HepG2 (cell line): Measurements from ENCODE around the gene TCF19. TPM values are rescaled to one million over a fixed set of nuclear protein-coding genes. Genes with fewer than 3 reads are reported as not detected.

Experiments used
- MYC ChIP-seq: sonication (generic); formaldehyde crosslinking; IDR thresholded peaks from 2 replicates; pipeline ENCODE4 v1.9.0; 2021; ENCODE audit warnings: missing genetic modification reagents, borderline replicate concordance
- MYNN ChIP-seq: sonication (generic); formaldehyde crosslinking; IDR thresholded peaks from 2 replicates; pipeline ENCODE4 v1.4.0; 2020; ENCODE audit warnings: mild to moderate bottlenecking, low read depth, missing genetic modification reagents
- NFE2L1 ChIP-seq: sonication (generic); formaldehyde crosslinking; IDR thresholded peaks from 2 replicates; pipeline ENCODE4 v1.4.0; 2020; ENCODE audit warnings: missing genetic modification reagents, mild to moderate bottlenecking, borderline replicate concordance
- PCBP1 ChIP-seq: fragments of 200-400 bp; formaldehyde crosslinking; IDR thresholded peaks from 2 replicates; pipeline ENCODE4 v1.6.1; 2017; ENCODE audit warnings: mild to moderate bottlenecking, low read depth, low read length, borderline replicate concordance
- POGZ ChIP-seq: sonication (generic); formaldehyde crosslinking; IDR thresholded peaks from 2 replicates; pipeline ENCODE4 v1.4.0; 2020; ENCODE audit warnings: mild to moderate bottlenecking, missing genetic modification reagents
- POLR2AphosphoS2 ChIP-seq: IDR thresholded peaks from 2 replicates; pipeline ENCODE4 v1.6.1; 2011; ENCODE audit warnings: low read depth, low read length, improper control_type of control experiment
- RFX1 ChIP-seq: fragments of 450-650 bp; IDR thresholded peaks from 2 replicates; pipeline ENCODE4 v1.6.1; 2017
- SCMH1 ChIP-seq: sonication (generic); formaldehyde crosslinking; IDR thresholded peaks from 2 replicates; pipeline ENCODE4 v1.9.0; 2021; ENCODE audit warnings: missing genetic modification reagents, mild to moderate bottlenecking, borderline replicate concordance
- TBP ChIP-seq: sonication (generic); formaldehyde crosslinking; IDR thresholded peaks from 2 replicates; pipeline ENCODE4 v1.5.0; 2020; ENCODE audit warnings: missing genetic modification reagents
- ZFX ChIP-seq: sonication (generic); formaldehyde crosslinking; IDR thresholded peaks from 2 replicates; pipeline ENCODE4 v1.4.0; 2020; ENCODE audit warnings: mild to moderate bottlenecking, low read depth, missing genetic modification reagents, moderate library complexity
- ZNF430 ChIP-seq: sonication (generic); formaldehyde crosslinking; IDR thresholded peaks from 2 replicates; pipeline ENCODE4 v1.9.0; 2021; ENCODE audit warnings: mild to moderate bottlenecking, missing genetic modification reagents
- ZNF569 ChIP-seq: sonication (generic); formaldehyde crosslinking; IDR thresholded peaks from 2 replicates; pipeline ENCODE4 v1.5.0; 2020; ENCODE audit warnings: mild to moderate bottlenecking, missing genetic modification reagents, moderate library complexity, borderline replicate concordance
- ZNF766 ChIP-seq: sonication (generic); formaldehyde crosslinking; IDR thresholded peaks from 2 replicates; pipeline ENCODE4 v1.5.0; 2020; ENCODE audit warnings: missing genetic modification reagents, borderline replicate concordance
- polyA plus RNA-seq, 8 experiments: library from polyadenylated mRNA; depleted of rRNA in 3 of 8; stranded (reverse) in 7 of 8; unstranded in 1 of 8; fragments of >200 nt; fragmentation: Illumina TruSeq in 4 of 8; extraction: Trizol in 4 of 8; gene quantifications; 2 replicates each; pipeline versions ENCODE4 v1.2.1 to v1.2.3, GENCODE V29; 2011 to 2016; ENCODE audit warnings: low read depth in 4 of 8, missing spikeins in 1 of 8, mixed read lengths in 1 of 8; ENCODE audit not compliant: insufficient read depth in 1 of 8
- total RNA-seq, 5 experiments: library from RNA; depleted of rRNA; stranded (reverse); fragments of >200 nt; fragmentation: Illumina TruSeq; extraction: Trizol; gene quantifications; 2 replicates each; pipeline ENCODE4 v1.2.3, GENCODE V29; 2016; ENCODE audit warnings: low read depth in 1 of 5
- TF ChIP-seq, protein P1 (sequence below): sonication (generic); formaldehyde crosslinking; IDR thresholded peaks from 2 replicates; pipeline ENCODE4 v1.8.0; 2022; ENCODE audit warnings: missing genetic modification reagents, mild to moderate bottlenecking, moderate library complexity, borderline replicate concordance
- TF ChIP-seq, protein P2 (sequence below): sonication (generic); formaldehyde crosslinking; IDR thresholded peaks from 2 replicates; pipeline ENCODE4 v1.5.1; 2020; ENCODE audit warnings: missing genetic modification reagents, mild to moderate bottlenecking, borderline replicate concordance
- TF ChIP-seq, protein P3 (sequence below): IDR thresholded peaks from 2 replicates; pipeline ENCODE4 v1.6.1; 2016; ENCODE audit warnings: low read depth, borderline replicate concordance
- TF ChIP-seq, protein P4 (sequence below): sonication (generic); formaldehyde crosslinking; IDR thresholded peaks from 2 replicates; pipeline ENCODE4 v1.5.0; 2020; ENCODE audit warnings: mild to moderate bottlenecking, missing genetic modification reagents
- TF ChIP-seq, protein P5 (sequence below): sonication (generic); formaldehyde crosslinking; IDR thresholded peaks from 2 replicates; pipeline ENCODE4 v1.4.0; 2020; ENCODE audit warnings: missing genetic modification reagents

The TCF19 gene
- total and polyA plus RNA-seq, 2 of the 13 experiments (the other 11 are each of a cell fraction or from before 2014, with no cell fraction given) = 4.9 to 22.2 TPM

DNA sequence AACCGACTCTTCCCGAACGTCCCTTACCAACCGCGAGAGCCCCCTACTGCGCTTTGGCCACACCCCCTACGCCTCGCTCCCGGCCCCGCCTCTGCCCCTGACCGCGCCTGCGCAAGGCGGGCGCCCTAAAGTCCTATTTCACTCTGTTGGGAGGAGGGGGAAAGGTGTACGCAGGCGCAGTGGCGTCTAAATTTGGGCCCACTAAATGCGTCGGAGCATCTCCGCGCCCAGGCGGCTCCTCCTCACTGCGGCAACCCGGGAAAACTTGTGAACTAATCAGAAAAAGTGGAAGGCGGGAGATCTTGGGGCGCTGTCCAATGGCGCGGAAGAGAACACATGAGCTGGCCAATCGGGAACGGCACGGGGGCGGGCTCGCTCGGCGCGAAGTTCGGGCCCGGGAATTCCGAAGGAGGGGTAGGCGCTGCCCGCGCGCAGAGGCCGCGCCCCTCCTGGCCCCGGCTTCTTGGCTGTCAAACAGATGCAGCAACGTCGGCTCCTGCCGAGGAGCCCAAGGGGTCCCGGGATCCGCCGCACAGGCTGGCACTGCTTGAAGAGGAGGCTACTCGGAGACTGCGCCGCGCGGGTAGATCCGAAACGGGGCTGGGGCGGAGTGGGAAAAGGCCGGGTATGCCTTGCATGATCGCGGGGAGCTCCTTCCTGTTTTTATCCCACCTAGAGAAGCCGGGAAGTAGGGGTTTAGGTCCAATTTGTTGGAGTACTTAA lies at the start of gene TCF19 (continued):
- TF ChIP-seq, protein P1, sequence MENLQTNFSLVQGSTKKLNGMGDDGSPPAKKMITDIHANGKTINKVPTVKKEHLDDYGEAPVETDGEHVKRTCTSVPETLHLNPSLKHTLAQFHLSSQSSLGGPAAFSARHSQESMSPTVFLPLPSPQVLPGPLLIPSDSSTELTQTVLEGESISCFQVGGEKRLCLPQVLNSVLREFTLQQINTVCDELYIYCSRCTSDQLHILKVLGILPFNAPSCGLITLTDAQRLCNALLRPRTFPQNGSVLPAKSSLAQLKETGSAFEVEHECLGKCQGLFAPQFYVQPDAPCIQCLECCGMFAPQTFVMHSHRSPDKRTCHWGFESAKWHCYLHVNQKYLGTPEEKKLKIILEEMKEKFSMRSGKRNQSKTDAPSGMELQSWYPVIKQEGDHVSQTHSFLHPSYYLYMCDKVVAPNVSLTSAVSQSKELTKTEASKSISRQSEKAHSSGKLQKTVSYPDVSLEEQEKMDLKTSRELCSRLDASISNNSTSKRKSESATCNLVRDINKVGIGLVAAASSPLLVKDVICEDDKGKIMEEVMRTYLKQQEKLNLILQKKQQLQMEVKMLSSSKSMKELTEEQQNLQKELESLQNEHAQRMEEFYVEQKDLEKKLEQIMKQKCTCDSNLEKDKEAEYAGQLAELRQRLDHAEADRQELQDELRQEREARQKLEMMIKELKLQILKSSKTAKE (CRISPR knock-in tag) = peak; percentile 54; the same call in 1 of the 2 replicates
- no peak for TF ChIP-seq SCMH1 (CRISPR knock-in tag)
- TF ChIP-seq, protein P2, sequence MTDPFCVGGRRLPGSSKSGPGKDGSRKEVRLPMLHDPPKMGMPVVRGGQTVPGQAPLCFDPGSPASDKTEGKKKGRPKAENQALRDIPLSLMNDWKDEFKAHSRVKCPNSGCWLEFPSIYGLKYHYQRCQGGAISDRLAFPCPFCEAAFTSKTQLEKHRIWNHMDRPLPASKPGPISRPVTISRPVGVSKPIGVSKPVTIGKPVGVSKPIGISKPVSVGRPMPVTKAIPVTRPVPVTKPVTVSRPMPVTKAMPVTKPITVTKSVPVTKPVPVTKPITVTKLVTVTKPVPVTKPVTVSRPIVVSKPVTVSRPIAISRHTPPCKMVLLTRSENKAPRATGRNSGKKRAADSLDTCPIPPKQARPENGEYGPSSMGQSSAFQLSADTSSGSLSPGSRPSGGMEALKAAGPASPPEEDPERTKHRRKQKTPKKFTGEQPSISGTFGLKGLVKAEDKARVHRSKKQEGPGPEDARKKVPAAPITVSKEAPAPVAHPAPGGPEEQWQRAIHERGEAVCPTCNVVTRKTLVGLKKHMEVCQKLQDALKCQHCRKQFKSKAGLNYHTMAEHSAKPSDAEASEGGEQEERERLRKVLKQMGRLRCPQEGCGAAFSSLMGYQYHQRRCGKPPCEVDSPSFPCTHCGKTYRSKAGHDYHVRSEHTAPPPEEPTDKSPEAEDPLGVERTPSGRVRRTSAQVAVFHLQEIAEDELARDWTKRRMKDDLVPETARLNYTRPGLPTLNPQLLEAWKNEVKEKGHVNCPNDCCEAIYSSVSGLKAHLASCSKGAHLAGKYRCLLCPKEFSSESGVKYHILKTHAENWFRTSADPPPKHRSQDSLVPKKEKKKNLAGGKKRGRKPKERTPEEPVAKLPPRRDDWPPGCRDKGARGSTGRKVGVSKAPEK (CRISPR knock-in tag) = no peak
- TF ChIP-seq NFE2L1 (CRISPR knock-in tag) = no peak; the same call in 1 of the 2 replicates
- TF ChIP-seq MYNN (CRISPR knock-in tag) = no peak
- no peak for TF ChIP-seq RFX1
- peak; percentile 78 for TF ChIP-seq ZFX (CRISPR knock-in tag)
- TF ChIP-seq POGZ (CRISPR knock-in tag) = peak; percentile 57; the same call in 1 of the 2 replicates
- TF ChIP-seq POLR2AphosphoS2 = no peak
- no peak for TF ChIP-seq TBP (CRISPR knock-in tag)
- TF ChIP-seq, protein P3, sequence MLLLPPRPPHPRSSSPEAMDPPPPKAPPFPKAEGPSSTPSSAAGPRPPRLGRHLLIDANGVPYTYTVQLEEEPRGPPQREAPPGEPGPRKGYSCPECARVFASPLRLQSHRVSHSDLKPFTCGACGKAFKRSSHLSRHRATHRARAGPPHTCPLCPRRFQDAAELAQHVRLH = peak; percentile 41; the same call in 1 of the 2 replicates
- TF ChIP-seq ZNF430 (CRISPR knock-in tag) = no peak
- TF ChIP-seq MYC = peak; percentile 64; the same call in 1 of the 2 replicates
- TF ChIP-seq ZNF766 (CRISPR knock-in tag) = no peak
- TF ChIP-seq PCBP1 = 0 out of 2 replicates have a peak, but pooled peaks have one; percentile 70
- no peak for TF ChIP-seq ZNF569 (CRISPR knock-in tag)
- TF ChIP-seq, protein P4, sequence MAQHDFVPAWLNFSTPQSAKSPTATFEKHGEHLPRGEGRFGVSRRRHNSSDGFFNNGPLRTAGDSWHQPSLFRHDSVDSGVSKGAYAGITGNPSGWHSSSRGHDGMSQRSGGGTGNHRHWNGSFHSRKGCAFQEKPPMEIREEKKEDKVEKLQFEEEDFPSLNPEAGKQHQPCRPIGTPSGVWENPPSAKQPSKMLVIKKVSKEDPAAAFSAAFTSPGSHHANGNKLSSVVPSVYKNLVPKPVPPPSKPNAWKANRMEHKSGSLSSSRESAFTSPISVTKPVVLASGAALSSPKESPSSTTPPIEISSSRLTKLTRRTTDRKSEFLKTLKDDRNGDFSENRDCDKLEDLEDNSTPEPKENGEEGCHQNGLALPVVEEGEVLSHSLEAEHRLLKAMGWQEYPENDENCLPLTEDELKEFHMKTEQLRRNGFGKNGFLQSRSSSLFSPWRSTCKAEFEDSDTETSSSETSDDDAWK (CRISPR knock-in tag) = no peak
- TF ChIP-seq, protein P5, sequence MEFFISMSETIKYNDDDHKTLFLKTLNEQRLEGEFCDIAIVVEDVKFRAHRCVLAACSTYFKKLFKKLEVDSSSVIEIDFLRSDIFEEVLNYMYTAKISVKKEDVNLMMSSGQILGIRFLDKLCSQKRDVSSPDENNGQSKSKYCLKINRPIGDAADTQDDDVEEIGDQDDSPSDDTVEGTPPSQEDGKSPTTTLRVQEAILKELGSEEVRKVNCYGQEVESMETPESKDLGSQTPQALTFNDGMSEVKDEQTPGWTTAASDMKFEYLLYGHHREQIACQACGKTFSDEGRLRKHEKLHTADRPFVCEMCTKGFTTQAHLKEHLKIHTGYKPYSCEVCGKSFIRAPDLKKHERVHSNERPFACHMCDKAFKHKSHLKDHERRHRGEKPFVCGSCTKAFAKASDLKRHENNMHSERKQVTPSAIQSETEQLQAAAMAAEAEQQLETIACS = no peak
